HEK293 (cell line): ENCODE results near the gene CHST8.

Experiments
- BCL11A ChIP-seq: fragments of 450-650 bp; formaldehyde crosslinking; IDR thresholded peaks from 2 replicates; pipeline ENCODE4 v1.5.1; 2016; ENCODE audit warnings: low read depth, missing biosample characterization, missing genetic modification characterization
- CTCF ChIP-seq: fragments of 450-650 bp; formaldehyde crosslinking; IDR thresholded peaks from 2 replicates; pipeline ENCODE4 v1.5.1; 2016; ENCODE audit warnings: missing biosample characterization, missing genetic modification characterization
- KLF10 ChIP-seq: fragments of 450-650 bp; IDR thresholded peaks from 2 replicates; pipeline ENCODE4 v1.5.1; 2018; ENCODE audit warnings: missing biosample characterization, mild to moderate bottlenecking, missing genetic modification characterization
- PRDM1 ChIP-seq: fragments of 450-650 bp; formaldehyde crosslinking; IDR thresholded peaks from 2 replicates; pipeline ENCODE4; 2016; ENCODE audit warnings: missing biosample characterization, missing genetic modification characterization
- REPIN1 ChIP-seq: fragments of 450-650 bp; formaldehyde crosslinking; IDR thresholded peaks from 2 replicates; pipeline ENCODE4 v1.5.1; 2017; ENCODE audit warnings: missing biosample characterization, missing genetic modification characterization, low read depth
- YY1 ChIP-seq: fragments of 450-650 bp; formaldehyde crosslinking; IDR thresholded peaks from 2 replicates; pipeline ENCODE4 v1.5.1; 2018; ENCODE audit warnings: missing biosample characterization, missing genetic modification characterization
- ZNF324 ChIP-seq: fragments of 450-650 bp; formaldehyde crosslinking; IDR thresholded peaks from 2 replicates; pipeline ENCODE4 v1.5.1; 2016; ENCODE audit warnings: missing biosample characterization, missing genetic modification characterization
- ZNF350 ChIP-seq: fragments of 450-650 bp; formaldehyde crosslinking; IDR thresholded peaks from 2 replicates; pipeline ENCODE4 v1.5.0; 2017; ENCODE audit warnings: missing biosample characterization, mild to moderate bottlenecking, missing genetic modification characterization
- ZNF404 ChIP-seq: fragments of 450-650 bp; formaldehyde crosslinking; IDR thresholded peaks from 2 replicates; pipeline ENCODE4 v1.5.1; 2017; ENCODE audit warnings: missing biosample characterization, missing genetic modification characterization
- ZNF76 ChIP-seq: fragments of 450-650 bp; formaldehyde crosslinking; IDR thresholded peaks from 2 replicates; pipeline ENCODE4; 2016; ENCODE audit warnings: low read depth, missing biosample characterization, missing genetic modification characterization, borderline replicate concordance
- TF ChIP-seq, protein P1 (sequence below): fragments of 450-650 bp; formaldehyde crosslinking; IDR thresholded peaks from 2 replicates; pipeline ENCODE4 v1.5.1; 2016; ENCODE audit warnings: missing biosample characterization, missing genetic modification characterization
- TF ChIP-seq, protein P2 (sequence below): fragments of 450-650 bp; formaldehyde crosslinking; IDR thresholded peaks from 2 replicates; pipeline ENCODE4 v1.5.1; 2016; ENCODE audit warnings: missing biosample characterization, missing genetic modification characterization, borderline replicate concordance
- TF ChIP-seq, protein P3 (sequence below): fragments of 450-650 bp; formaldehyde crosslinking; IDR thresholded peaks from 2 replicates; pipeline ENCODE4 v1.5.1; 2016; ENCODE audit warnings: missing biosample characterization, missing genetic modification characterization

DNA sequence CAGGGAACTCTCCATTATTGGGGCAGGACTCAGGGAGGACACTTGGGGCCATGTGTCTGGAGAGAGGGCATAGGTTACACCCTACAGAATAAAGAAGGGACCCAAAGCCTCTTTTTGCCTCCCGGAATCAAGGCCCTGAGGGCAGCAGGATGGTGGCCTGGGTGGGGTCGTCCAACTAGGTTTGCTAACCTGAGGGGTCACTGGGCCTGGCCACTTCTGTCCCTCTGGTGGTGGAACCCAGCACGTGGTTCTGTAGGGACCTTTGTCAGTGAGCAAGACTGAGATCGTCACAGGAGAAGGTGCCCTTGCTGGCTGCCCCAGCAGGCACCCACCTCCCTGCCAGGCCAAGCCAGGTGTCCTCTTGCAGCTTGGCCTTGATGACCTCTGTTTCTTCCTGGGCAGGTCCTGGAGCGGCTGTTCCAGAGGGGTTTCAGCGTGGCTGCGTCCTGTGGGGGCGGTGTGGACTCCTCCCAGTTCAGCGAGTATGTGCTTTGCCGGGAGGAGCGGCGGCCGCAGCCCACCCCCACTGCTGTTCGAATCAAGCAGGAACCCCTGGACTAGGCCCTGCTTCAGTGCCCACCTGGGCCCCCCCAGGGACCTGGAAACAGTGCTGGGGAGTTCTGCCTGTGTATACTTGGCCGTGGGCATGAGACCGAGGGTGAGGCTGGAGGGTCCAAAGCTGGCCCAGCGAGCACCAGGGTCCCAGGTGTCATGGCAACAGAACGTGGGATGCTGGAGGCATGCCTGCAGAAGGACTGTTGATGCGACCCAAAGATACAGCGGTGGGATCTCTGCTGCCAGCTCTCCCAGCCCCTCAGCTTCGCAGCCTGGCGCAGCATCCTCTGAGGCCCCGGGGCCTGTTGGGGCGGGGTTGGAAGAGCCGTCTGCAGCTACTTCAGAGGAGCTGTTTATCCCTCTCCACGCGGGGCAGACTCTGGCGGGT lies 190.9 kb downstream of the CHST8 start:
- TF ChIP-seq CTCF (tag by site-specific recombination), result no peak
- no peak for TF ChIP-seq BCL11A (tag by site-specific recombination)
- no peak for TF ChIP-seq ZNF76 (tag by site-specific recombination)
- no peak for TF ChIP-seq ZNF324
- TF ChIP-seq, protein P1, sequence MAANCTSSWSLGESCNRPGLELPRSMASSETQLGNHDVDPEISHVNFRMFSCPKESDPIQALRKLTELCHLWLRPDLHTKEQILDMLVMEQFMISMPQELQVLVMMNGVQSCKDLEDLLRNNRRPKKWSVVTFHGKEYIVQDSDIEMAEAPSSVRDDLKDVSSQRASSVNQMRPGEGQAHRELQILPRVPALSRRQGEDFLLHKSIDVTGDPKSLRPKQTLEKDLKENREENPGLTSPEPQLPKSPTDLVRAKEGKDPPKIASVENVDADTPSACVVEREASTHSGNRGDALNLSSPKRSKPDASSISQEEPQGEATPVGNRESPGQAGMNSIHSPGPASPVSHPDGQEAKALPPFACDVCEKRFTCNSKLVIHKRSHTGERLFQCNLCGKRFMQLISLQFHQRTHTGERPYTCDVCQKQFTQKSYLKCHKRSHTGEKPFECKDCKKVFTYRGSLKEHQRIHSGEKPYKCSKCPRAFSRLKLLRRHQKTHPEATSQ, result no peak
- TF ChIP-seq, protein P2, sequence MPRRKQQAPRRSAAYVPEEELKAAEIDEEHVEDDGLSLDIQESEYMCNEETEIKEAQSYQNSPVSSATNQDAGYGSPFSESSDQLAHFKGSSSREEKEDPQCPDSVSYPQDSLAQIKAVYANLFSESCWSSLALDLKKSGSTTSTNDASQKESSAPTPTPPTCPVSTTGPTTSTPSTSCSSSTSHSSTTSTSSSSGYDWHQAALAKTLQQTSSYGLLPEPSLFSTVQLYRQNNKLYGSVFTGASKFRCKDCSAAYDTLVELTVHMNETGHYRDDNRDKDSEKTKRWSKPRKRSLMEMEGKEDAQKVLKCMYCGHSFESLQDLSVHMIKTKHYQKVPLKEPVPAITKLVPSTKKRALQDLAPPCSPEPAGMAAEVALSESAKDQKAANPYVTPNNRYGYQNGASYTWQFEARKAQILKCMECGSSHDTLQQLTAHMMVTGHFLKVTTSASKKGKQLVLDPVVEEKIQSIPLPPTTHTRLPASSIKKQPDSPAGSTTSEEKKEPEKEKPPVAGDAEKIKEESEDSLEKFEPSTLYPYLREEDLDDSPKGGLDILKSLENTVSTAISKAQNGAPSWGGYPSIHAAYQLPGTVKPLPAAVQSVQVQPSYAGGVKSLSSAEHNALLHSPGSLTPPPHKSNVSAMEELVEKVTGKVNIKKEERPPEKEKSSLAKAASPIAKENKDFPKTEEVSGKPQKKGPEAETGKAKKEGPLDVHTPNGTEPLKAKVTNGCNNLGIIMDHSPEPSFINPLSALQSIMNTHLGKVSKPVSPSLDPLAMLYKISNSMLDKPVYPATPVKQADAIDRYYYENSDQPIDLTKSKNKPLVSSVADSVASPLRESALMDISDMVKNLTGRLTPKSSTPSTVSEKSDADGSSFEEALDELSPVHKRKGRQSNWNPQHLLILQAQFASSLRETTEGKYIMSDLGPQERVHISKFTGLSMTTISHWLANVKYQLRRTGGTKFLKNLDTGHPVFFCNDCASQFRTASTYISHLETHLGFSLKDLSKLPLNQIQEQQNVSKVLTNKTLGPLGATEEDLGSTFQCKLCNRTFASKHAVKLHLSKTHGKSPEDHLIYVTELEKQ, result no peak
- no peak for TF ChIP-seq KLF10 (tag by site-specific recombination)
- TF ChIP-seq ZNF404 (tag by site-specific recombination), result no peak
- TF ChIP-seq YY1, result no peak
- TF ChIP-seq REPIN1, result no peak
- no peak for TF ChIP-seq ZNF350 (tag by site-specific recombination)
- no peak for TF ChIP-seq PRDM1 (tag by site-specific recombination)
- TF ChIP-seq, protein P3, sequence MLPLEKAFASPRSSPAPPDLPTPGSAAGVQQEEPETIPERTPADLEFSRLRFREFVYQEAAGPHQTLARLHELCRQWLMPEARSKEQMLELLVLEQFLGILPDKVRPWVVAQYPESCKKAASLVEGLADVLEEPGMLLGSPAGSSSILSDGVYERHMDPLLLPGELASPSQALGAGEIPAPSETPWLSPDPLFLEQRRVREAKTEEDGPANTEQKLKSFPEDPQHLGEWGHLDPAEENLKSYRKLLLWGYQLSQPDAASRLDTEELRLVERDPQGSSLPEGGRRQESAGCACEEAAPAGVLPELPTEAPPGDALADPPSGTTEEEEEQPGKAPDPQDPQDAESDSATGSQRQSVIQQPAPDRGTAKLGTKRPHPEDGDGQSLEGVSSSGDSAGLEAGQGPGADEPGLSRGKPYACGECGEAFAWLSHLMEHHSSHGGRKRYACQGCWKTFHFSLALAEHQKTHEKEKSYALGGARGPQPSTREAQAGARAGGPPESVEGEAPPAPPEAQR (tag by site-specific recombination), result no peak
